DND-41 (cell line): ENCODE results near the gene KCNIP1.

Source experiments
- CTCF ChIP-seq: IDR thresholded peaks from 2 replicates; pipeline ENCODE4 v1.5.1; 2012; ENCODE audit warnings: borderline replicate concordance, low read length, moderate library complexity, mild to moderate bottlenecking; ENCODE audit not compliant: poor library complexity, severe bottlenecking; ENCODE audit errors: extremely low read depth
- EZH2 ChIP-seq: IDR thresholded peaks from 3 replicates; pipeline ENCODE4 v1.6.1; 2012; ENCODE audit warnings: borderline replicate concordance, low read depth, mild to moderate bottlenecking, moderate library complexity, low read length, inconsistent platforms; ENCODE audit not compliant: severe bottlenecking

- TF ChIP-seq CTCF: no peak
- no peak for TF ChIP-seq EZH2
Observed at GRCh38 chr5:170582644-170583330, 79.0 kb downstream of the KCNIP1 start.
